ENCODE results near the gene ABCC3. TPM values are rescaled to one million over a fixed set of nuclear protein-coding genes. Genes with fewer than 3 reads are reported as not detected.

Gene ABCC3
- total RNA-seq, 4 donors from 2014 or later: 2.0 to 18.7 (median 5.1) TPM

DNA sequence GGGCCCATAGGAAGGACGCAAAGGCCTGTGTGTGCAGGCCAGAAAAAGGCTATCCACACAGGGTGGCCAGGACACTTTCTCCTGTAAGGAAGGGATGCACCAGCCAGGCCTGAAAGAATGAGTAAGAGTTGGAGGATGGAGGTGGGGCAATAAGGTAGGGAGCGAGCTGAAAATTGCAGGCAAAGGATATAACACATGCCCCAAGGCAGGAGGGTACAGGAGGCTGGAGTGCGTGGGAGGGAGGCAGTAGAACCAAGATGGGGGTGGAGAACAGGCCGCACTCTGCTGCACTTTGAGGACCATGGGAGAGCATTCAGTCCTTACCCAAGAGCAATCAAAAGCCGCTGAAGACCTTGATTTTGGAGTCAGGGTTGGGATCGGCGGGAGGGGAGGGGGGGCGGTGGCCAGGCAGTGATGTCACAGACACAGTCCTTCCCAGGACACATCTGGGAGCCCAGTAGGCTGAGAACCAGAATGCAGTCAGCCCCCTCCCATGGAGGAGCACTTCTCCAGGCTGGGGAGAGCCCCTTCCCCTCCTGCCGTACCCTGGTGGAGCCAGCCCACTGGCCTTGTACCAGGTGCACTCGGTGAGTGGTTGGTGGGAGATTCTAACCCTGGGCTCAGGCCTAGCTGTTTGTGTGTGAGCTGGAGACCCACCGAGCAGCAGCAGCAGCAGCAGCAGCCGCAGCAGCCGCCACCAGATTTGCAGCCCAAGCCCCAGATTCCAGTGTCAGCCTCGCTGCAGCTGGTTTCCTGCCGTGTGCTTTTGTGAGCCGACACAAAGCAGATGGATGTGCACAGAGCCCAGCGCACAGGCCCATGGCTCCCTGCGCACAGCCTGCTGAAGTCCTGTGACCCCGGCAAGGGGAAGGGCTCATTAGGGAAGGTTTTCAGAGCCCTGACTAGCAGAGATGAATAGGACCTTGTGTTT is 55.5 kb downstream of the ABCC3 start:
- peaks cover 0 to 83% (median 19%) of the 10 kb centered on the region in 3 donors for H3K4me1 ChIP-seq
- no peak overlapping the region for H3K4me3 ChIP-seq
- peak overlapping the region in 1 of 4 donors; percentile 68 for H3K27ac ChIP-seq
- H3K36me3 ChIP-seq: peaks cover 0 to 26% of the 10 kb centered on the region in 2 donors
- WGBS, 2 donors (ENCODE audit: low coverage in 1 of 2): 88 to 100% methylated on average over 3 to 5 of the region's 19 CpGs
- ATAC-seq: no peak
- no peaks in the 10 kb centered on the region for H3K27me3 ChIP-seq
- no peaks in the 10 kb centered on the region for H3K9me3 ChIP-seq
- TF ChIP-seq EP300 (IDR thresholded peaks at IDR 0.05) (no peak), POLR2AphosphoS5 (IDR thresholded peaks at IDR 0.05) (no peak)

DNA sequence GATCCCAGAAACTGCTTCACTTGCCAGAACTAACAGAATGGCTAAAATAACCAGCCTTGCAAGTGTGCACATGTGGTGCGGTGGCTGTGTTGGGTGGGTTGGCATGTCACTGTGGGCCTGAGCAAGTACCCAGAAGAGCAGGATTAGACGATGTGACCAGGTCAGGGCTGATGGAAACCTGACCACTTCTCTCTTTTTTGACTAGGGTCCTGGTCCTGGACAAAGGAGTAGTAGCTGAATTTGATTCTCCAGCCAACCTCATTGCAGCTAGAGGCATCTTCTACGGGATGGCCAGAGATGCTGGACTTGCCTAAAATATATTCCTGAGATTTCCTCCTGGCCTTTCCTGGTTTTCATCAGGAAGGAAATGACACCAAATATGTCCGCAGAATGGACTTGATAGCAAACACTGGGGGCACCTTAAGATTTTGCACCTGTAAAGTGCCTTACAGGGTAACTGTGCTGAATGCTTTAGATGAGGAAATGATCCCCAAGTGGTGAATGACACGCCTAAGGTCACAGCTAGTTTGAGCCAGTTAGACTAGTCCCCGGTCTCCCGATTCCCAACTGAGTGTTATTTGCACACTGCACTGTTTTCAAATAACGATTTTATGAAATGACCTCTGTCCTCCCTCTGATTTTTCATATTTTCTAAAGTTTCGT is 56.3 kb downstream of the ABCC3 start:
- H3K27me3 ChIP-seq: no peaks in the 10 kb centered on the region
- no peaks in the 10 kb centered on the region for H3K9me3 ChIP-seq
- H3K4me3 ChIP-seq: no peak overlapping the region
- no peak for ATAC-seq
- peaks cover 4 to 34% of the 10 kb centered on the region in 2 donors for H3K36me3 ChIP-seq
- H3K4me1 ChIP-seq: peaks cover 0 to 80% (median 19%) of the 10 kb centered on the region in 3 donors
- peak overlapping the region in 2 of 4 donors; percentile 47 to 68 for H3K27ac ChIP-seq
- TF ChIP-seq POLR2A (IDR thresholded peaks at IDR 0.05) (no peak), POLR2AphosphoS5 (IDR thresholded peaks at IDR 0.05) (no peak), EP300 (IDR thresholded peaks at IDR 0.05) (no peak)
- TF ChIP-seq, protein P1, sequence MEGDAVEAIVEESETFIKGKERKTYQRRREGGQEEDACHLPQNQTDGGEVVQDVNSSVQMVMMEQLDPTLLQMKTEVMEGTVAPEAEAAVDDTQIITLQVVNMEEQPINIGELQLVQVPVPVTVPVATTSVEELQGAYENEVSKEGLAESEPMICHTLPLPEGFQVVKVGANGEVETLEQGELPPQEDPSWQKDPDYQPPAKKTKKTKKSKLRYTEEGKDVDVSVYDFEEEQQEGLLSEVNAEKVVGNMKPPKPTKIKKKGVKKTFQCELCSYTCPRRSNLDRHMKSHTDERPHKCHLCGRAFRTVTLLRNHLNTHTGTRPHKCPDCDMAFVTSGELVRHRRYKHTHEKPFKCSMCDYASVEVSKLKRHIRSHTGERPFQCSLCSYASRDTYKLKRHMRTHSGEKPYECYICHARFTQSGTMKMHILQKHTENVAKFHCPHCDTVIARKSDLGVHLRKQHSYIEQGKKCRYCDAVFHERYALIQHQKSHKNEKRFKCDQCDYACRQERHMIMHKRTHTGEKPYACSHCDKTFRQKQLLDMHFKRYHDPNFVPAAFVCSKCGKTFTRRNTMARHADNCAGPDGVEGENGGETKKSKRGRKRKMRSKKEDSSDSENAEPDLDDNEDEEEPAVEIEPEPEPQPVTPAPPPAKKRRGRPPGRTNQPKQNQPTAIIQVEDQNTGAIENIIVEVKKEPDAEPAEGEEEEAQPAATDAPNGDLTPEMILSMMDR (IDR thresholded peaks at IDR 0.05): no peak
- WGBS, 2 donors (ENCODE audit: low coverage in 1 of 2): 61 to 63% methylated on average over 6 of the region's 9 CpGs

DNA sequence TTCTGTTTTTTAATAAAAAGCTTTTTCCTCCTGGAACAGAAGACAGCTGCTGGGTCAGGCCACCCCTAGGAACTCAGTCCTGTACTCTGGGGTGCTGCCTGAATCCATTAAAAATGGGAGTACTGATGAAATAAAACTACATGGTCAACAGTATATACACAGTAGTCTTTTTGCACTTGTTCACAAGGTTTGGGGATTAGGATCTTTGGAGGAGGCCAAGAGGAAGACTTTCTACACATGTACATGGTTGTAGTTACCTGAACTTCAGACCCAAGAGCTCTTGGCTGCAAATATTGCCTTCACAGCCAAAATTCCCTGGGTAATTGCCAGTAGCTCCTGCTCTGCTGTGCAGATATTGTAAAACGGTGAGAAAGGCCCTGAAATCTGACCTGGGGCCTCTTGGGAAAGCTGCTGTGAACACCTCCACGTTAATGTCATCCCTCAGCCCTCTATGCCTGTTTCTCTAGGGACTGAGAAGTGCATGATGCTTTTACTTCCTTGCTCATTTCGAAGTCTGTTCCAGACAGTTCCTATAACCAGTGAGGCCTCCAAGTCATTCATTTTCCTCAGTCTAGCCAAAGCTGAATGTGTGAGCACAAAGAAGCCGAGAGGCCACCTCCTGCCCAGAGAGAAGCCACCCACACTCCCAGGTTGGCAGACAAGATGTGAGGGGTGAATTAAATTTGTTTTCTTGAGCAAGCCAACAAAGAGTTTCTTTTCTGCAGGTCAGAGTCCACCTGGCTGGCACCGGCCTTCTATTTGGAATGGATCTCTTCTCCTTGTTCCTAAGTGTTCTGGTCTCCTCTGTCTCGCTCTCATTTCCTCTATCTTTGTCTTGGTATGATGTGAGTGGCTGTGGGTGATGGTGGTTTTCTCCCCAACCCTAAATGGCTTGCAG is 57.1 kb downstream of the ABCC3 start:
- TF ChIP-seq POLR2AphosphoS5 (IDR thresholded peaks at IDR 0.05) (peak; percentile 32), POLR2A (IDR thresholded peaks at IDR 0.05) (no peak)
- H3K27ac ChIP-seq: peak overlapping the region in 3 of 4 donors; percentile 47 to 68 (median 64)
- H3K36me3 ChIP-seq: peaks cover 7 to 42% of the 10 kb centered on the region in 2 donors
- WGBS, 2 donors (ENCODE audit: low coverage in 1 of 2): 30 to 72% methylated on average over 2 to 3 of the region's 6 CpGs
- H3K27me3 ChIP-seq: no peaks in the 10 kb centered on the region
- H3K9me3 ChIP-seq: no peaks in the 10 kb centered on the region
- no peak for ATAC-seq
- no peak overlapping the region for H3K4me3 ChIP-seq
- peaks cover 0 to 72% (median 15%) of the 10 kb centered on the region in 3 donors for H3K4me1 ChIP-seq

DNA sequence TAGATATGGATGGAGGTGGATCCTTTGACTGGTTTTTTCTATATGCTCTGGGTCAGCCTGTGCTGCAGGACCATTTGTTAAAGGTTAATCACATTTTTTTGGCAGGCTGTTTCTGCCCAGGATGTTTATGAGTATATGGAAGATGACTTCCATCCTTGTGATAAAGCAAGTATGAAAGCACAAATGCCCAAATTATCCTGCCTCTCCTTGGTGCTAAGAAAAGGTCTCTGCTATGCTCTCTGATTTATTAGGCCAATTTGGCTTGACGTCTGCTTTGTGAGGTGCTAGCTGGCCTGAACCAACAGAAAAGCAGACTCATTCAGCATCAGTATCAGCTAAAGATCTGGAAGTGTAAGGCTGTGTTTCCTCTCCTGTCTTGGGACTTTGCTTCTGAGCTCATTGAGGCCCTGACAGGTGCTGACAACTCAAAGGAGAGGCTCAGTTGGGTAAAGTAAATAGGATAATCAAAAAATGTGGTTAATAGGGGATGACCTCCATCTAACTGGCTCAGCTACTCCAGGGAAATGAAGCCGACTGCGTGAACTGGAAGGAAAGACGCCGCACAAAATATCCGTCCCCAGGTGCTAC is 57.9 kb downstream of the ABCC3 start:
- Histone ChIP-seq H3K4me3 (no peak overlapping the region), H3K36me3 (peaks cover 7 to 49% of the 10 kb centered on the region in 2 donors), H3K9me3 (no peaks in the 10 kb centered on the region), H3K27ac (peak overlapping the region; percentile 32 to 68 (median 56)), H3K4me1 (peaks cover 0 to 66% (median 7%) of the 10 kb centered on the region in 3 donors), H3K27me3 (no peaks in the 10 kb centered on the region)
- 58 to 69% methylated on average over 6 of the region's 6 CpGs for WGBS, 2 donors (ENCODE audit: low coverage in 1 of 2)
- TF ChIP-seq POLR2AphosphoS5 (IDR thresholded peaks at IDR 0.05): peak; percentile 19
- TF ChIP-seq, protein P1 (IDR thresholded peaks at IDR 0.05): no peak
- no peak for ATAC-seq

DNA sequence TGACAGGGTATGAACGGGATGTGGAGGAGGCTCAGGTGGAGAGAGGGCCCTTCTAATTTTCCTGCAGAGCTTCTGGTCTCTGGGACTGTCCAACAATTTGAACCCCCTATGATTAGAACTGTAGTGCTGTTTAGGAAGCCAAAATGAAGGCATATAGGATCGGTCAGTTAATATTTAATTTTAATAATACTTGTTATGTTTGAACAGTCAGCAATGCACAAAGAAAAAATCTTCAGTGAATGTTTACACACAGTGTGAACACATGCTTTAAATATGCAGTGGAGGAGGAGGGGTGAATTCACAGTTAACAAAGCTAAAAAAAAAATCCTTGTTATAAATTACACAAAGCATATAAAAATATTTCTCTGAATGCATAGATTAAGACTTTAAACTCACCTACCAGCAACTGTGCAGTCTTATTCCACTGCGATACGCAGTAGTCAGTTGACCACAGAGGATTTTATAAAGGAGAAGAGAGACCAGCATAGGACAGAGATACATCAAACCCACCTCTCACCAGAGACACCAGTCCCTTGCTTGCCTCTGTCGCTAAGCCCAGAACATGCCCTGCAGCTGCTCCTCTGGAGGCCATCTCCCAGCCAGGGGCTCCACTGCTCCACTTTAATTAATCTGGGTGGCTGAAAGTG is 58.5 kb downstream of the ABCC3 start:
- Histone ChIP-seq H3K4me1 (peaks cover 0 to 66% (median 7%) of the 10 kb centered on the region in 3 donors), H3K27me3 (no peaks in the 10 kb centered on the region), H3K27ac (peak overlapping the region; percentile 32 to 68 (median 60)), H3K4me3 (no peak overlapping the region), H3K9me3 (no peaks in the 10 kb centered on the region), H3K36me3 (peaks cover 10 to 55% of the 10 kb centered on the region in 2 donors)
- 61 to 87% methylated on average over 3 to 5 of the region's 5 CpGs for WGBS, 2 donors (ENCODE audit: low coverage in 1 of 2)
- TF ChIP-seq POLR2A (IDR thresholded peaks at IDR 0.05) (no peak), EP300 (IDR thresholded peaks at IDR 0.05) (no peak), POLR2AphosphoS5 (IDR thresholded peaks at IDR 0.05) (no peak)
- TF ChIP-seq, protein P1 (IDR thresholded peaks at IDR 0.05): no peak
- no peak for ATAC-seq
